Activated CD8-positive, alpha-beta T cell treated with anti-CD3 and anti-CD28 coated beads for 36 hours (primary cell): ENCODE data around the gene MARCOL. TPM values are rescaled to one million over a fixed set of nuclear protein-coding genes. Genes with fewer than 3 reads are reported as not detected.

Experiments
- ATAC-seq: fragments of 200-7000 bp; cut with Tn5 transposase; one replicate; pipeline ENCODE4 v1.10.0; 2021; ENCODE audit warnings: mild to moderate bottlenecking, moderate library complexity
- CTCF ChIA-PET: fragments of 350-600 bp; sonication (Branson Sonifier 250); formaldehyde crosslinking; loops from one replicate; lab custom pipeline; 2021; ENCODE audit warnings: antibody characterized with exemption; lab: Charles Lee
- POLR2A ChIA-PET: fragments of 350-600 bp; sonication (Branson Sonifier 250); formaldehyde crosslinking; loops from one replicate; lab custom pipeline; 2021; ENCODE audit warnings: antibody characterized with exemption; lab: Charles Lee
- DNase-seq: peaks from one replicate; pipeline ENCODE4 v3.0.0-alpha.2; 2020
- H3K27ac Mint-ChIP-seq: one replicate; pipeline ENCODE4 v1.8.0; 2021; ENCODE audit warnings: mild to moderate bottlenecking, mixed read lengths
- H3K27me3 Mint-ChIP-seq: one replicate; pipeline ENCODE4 v1.8.0; 2021; ENCODE audit warnings: mixed read lengths
- H3K36me3 Mint-ChIP-seq: one replicate; pipeline ENCODE4 v1.8.0; 2021; ENCODE audit warnings: low read depth, mixed read lengths
- H3K4me1 Mint-ChIP-seq: one replicate; pipeline ENCODE4 v1.8.0; 2021; ENCODE audit warnings: low read depth, mixed read lengths
- H3K4me3 Mint-ChIP-seq: one replicate; pipeline ENCODE4 v1.8.0; 2021; ENCODE audit warnings: mild to moderate bottlenecking, moderate library complexity, mixed read lengths
- H3K9me3 Mint-ChIP-seq: one replicate; pipeline ENCODE4 v1.8.0; 2021; ENCODE audit warnings: mixed read lengths
- intact Hi-C: fragments of 100-400 bp; cut with micrococcal nuclease; formaldehyde crosslinking; loops from one replicate; pipeline ENCODE4 v1.10.0; 2022
- total RNA-seq, 2 experiments: library from RNA; stranded (reverse); gene quantifications; one replicate each; pipeline ENCODE4 v1.2.3, GENCODE V29; 2021
- TF ChIP-seq, protein P1 (sequence below): fragments of 200-600 bp; IDR thresholded peaks from one replicate; pipeline ENCODE4 v1.8.0; 2022; ENCODE audit warnings: antibody characterized with exemption, mild to moderate bottlenecking

Gene MARCOL
- total RNA-seq, 2 experiments from 2014 or later, result not detected

DNA sequence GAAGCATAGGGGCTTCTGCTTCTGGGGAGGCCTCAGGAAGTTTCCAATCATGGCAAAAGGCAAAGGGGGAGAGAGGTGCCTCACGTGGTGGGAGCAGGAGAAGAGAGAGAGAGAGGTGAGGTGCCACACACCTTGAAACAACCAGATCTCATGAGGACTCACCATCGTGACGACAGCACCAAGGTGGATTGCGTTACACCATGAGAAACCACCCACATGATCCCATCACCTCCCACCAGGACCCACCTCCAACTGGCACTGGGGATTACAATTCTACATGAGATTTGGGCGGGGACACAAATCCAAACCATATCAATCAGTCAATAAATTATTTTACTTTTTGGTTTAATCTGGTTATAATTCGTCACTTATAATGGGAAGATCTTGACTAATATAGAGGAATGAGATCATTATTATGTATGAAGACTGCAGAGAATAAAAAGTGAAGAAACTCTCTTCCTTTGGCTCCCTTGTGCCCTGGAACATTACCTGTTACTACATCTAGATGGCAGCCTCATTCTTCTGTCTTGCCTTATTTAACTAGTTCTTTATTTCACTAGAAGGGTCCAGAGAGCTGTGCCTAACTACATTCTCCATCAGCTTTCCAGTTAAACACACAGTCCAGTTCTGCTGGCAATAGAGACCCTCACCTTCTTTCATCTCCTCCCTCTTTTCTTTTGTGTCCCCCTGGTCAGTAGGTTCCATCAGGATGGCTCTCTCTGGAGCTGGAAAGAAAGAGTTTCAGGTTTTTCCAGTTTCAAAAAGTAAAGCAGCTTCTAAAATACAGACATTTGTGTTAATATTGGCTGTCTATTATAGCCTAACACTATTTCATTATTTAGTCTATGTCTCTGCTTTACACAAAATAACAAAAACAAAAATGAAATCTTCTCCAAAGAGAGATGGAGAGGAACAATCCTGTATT lies 52.2 kb downstream of the MARCOL start:
- POLR2A ChIA-PET, result no interaction called here
- CTCF ChIA-PET, result interaction anchor here (0.8 to 1.3 kb wide), 6 partner anchors 10 to 440 kb away, joined by 3 to 4 read pairs (median 3); no protein-coding TSS in a partner anchor
- H3K9me3 Mint-ChIP-seq, result no peaks in the 10 kb centered on the region
- no peaks in the 10 kb centered on the region for H3K27me3 Mint-ChIP-seq
- DNase-seq (no peak), ATAC-seq (no peak)
- intact Hi-C loops, result no loop called here
- H3K4me3 Mint-ChIP-seq, result no peak overlapping the region
- no peak overlapping the region for H3K27ac Mint-ChIP-seq
- no peaks in the 10 kb centered on the region for H3K36me3 Mint-ChIP-seq
- H3K4me1 Mint-ChIP-seq, result no peaks in the 10 kb centered on the region
- TF ChIP-seq, protein P1, sequence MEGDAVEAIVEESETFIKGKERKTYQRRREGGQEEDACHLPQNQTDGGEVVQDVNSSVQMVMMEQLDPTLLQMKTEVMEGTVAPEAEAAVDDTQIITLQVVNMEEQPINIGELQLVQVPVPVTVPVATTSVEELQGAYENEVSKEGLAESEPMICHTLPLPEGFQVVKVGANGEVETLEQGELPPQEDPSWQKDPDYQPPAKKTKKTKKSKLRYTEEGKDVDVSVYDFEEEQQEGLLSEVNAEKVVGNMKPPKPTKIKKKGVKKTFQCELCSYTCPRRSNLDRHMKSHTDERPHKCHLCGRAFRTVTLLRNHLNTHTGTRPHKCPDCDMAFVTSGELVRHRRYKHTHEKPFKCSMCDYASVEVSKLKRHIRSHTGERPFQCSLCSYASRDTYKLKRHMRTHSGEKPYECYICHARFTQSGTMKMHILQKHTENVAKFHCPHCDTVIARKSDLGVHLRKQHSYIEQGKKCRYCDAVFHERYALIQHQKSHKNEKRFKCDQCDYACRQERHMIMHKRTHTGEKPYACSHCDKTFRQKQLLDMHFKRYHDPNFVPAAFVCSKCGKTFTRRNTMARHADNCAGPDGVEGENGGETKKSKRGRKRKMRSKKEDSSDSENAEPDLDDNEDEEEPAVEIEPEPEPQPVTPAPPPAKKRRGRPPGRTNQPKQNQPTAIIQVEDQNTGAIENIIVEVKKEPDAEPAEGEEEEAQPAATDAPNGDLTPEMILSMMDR, result no peak

Other genes with a start within 250 kb of the MARCOL start
- not detected for gene SPINK5, start 174.5 kb upstream of the MARCOL start, total RNA-seq
- not detected for gene SPINK14, start 70.0 kb upstream of the MARCOL start, total RNA-seq
- not detected for gene SPINK6, start 35.5 kb upstream of the MARCOL start, total RNA-seq
- gene SPINK13, start 30.3 kb downstream of the MARCOL start, total RNA-seq, result not detected
- not detected for gene SPINK7, start 73.9 kb downstream of the MARCOL start, total RNA-seq
- not detected for gene SPINK9, start 97.0 kb downstream of the MARCOL start, total RNA-seq
- gene FBXO38, start 145.4 kb downstream of the MARCOL start, total RNA-seq, result 10 to 100 TPM; 38.0 to 39.6 TPM